Thyroid gland (tissue), 4 donors: ENCODE data around the gene ZFAND3.
"Not testable (repeated sequence)": the region's sequence is repeated elsewhere in the genome, so short reads cannot be mapped to it uniquely, and the experiment has no call there.

Experiments used
- CTCF ChIP-seq, 6 experiments: fragments of 200-600 bp in 3 of 6; fragments of 450-650 bp in 3 of 6; sonication (generic) in 3 of 6; IDR thresholded peaks; one replicate each; pipeline ENCODE4 v1.5.1; 2016 to 2019; ENCODE audit warnings: antibody characterized with exemption in 6 of 6, mild to moderate bottlenecking in 2 of 6, inconsistent platforms in 1 of 6, moderate library complexity in 1 of 6
- POLR2A ChIP-seq, 2 donors: fragments of 450-650 bp; IDR thresholded peaks; one replicate each; pipeline ENCODE4 v1.6.1; 2017; ENCODE audit warnings: antibody characterized with exemption in 2 of 2, mild to moderate bottlenecking in 2 of 2, moderate library complexity in 1 of 2

DNA sequence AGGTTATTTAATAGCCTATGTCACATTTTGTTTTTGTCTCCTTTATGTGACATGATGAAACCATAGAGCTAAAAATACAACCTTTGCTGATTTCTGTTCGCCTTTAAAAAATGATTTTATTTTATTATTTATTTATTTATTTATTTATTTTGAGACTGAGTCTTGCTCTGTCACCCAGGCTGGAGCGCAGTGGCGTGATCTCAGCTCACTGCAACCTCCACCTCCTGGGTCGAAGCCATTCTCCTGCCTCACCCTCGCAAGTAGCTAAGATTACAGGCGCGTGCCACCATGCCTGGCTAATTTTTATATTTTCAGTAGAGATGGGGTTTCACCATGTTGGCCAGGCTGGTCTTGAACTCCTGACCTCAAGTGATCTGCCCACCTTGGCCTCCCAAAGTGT is 173.7 kb downstream of the ZFAND3 start:
- not testable (repeated sequence) for TF ChIP-seq POLR2A, CTCF (IDR thresholded peaks at IDR 0.05)
